Pancreas (tissue), 10 donors: ENCODE data around the gene PLCD4. TPM values are rescaled to one million over a fixed set of nuclear protein-coding genes. Genes with fewer than 3 reads are reported as not detected.
A peak's percentile ranks its signal among the peaks of the same experiment; 100 is the strongest.

Experiments used
- ATAC-seq, 4 donors: fragments of 200-7000 bp; cut with Tn5 transposase; one replicate each; pipeline versions ENCODE4 v1.8.0 to v1.9.1; 2020; ENCODE audit warnings: mild to moderate bottlenecking in 4 of 4, moderate library complexity in 4 of 4
- DNase-seq, 6 donors: peaks; one replicate each; pipeline ENCODE4 v3.0.0-alpha.2; 2020
- FAIRE-seq: peaks from 2 replicates; lab custom pipeline; 2012; peaks lifted over from hg19 to GRCh38; lab: Jason Lieb, UNC
- H3K27ac ChIP-seq, 4 donors: fragments of 200-600 bp; sonication (generic); 1 replicate in 3 of 4; 2 replicates in 1 of 4; pipeline versions ENCODE4 v1.5.0 to v1.8.0; 2020
- H3K27me3 ChIP-seq, 4 donors: fragments of 200-600 bp; one replicate each; pipeline ENCODE4 v1.8.0; 2021
- H3K36me3 ChIP-seq, 3 donors: fragments of 200-600 bp; sonication (generic) in 1 of 3; one replicate each; pipeline versions ENCODE4 v1.5.0 to v1.8.0; 2020 to 2021
- H3K4me1 ChIP-seq, 3 donors: fragments of 200-600 bp; one replicate each; pipeline ENCODE4 v1.8.0; 2021
- H3K4me3 ChIP-seq, 4 donors: fragments of 200-600 bp; sonication (generic) in 2 of 4; one replicate each; pipeline versions ENCODE4 v1.5.0 to v1.8.0; 2020 to 2021
- H3K9me3 ChIP-seq, 4 donors: fragments of 200-600 bp; one replicate each; pipeline ENCODE4 v1.8.0; 2021
- WGBS, 2 donors: extraction: QIAGEN DNeasy Blood & Tissue Kit; methylation state at CpG; one replicate each; pipeline ENCODE4 v1.1.7; 2013; 5-methylcytosine and 5-hydroxymethylcytosine counted together
- intact Hi-C, 3 donors: fragments of 100-400 bp; cut with DNase I; formaldehyde crosslinking; loops; one replicate each; pipeline versions ENCODE4 v1.11.1 to v1.14.2; 2022
- polyA plus RNA-seq, 2 donors: library from polyadenylated mRNA; stranded (reverse); fragments of 200-250 nt; gene quantifications; one replicate each; pipeline ENCODE4 v1.2.3, GENCODE V29; 2013
- total RNA-seq, 6 donors: library from RNA; stranded (reverse); fragmentation: NEBNext Ultra II Directional in 4 of 6; extraction: Animal tissue kit (Norgen Biotek cat#: 25700) in 4 of 6; gene quantifications; one replicate each; pipeline versions ENCODE4 v1.2.1 to v1.2.4, GENCODE V29; 2021 to 2023
- TF ChIP-seq, protein P1 (sequence below), 4 donors: fragments of 200-600 bp; sonication (generic) in 3 of 4; IDR thresholded peaks; one replicate each; pipeline versions ENCODE4 v1.5.0 to v1.8.0; 2021; ENCODE audit warnings: antibody characterized with exemption in 4 of 4
- donor health status: healthy with polysubstance abuse.
- donor health status: DM: no; HTN: no; CAD: no; lungs with moderate emphysema.
- donor health status: DM: no; HTN: no; CAD: no.
- donor health status: control.
- donor health status: control.
- donor health status: Bipolar disorder and iron deficiency.
- donor health status: DM: yes; HTN: yes; CAD: no.
- donor health status: DM: no; HTN: no; CAD: no.
- donor health status: DM: no; HTN: no; CAD: no.
- donor health status: DM: yes; HTN: yes; CAD: no.

The PLCD4 gene
- total and polyA plus RNA-seq, 8 donors, result 0.19 to 1.1 (median 0.34) TPM; not detected in 1

DNA sequence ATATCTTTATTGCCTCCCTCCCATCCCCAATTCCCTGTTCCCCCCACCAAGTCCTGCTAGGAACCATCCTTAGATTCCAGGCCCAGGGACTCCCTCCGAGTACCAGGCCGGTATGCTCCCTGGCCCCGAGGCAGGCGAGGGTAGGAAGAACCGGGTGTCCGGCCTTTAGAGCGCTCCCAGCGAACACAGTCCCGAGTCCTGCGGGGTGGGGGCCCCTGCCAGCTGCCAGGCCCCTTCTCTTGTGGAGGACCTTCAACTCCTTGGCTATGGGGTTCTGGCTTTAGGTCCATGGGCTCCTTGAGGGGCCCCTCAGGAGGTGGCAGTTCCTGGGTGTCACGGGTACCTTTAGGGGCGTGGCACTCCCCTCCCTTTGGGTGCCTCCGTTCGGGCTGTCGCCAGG, 56.2 kb downstream of the PLCD4 start:
- WGBS, 2 donors, result 89 to 94% methylated on average over 15 of the region's 15 CpGs
- TF ChIP-seq, protein P1, sequence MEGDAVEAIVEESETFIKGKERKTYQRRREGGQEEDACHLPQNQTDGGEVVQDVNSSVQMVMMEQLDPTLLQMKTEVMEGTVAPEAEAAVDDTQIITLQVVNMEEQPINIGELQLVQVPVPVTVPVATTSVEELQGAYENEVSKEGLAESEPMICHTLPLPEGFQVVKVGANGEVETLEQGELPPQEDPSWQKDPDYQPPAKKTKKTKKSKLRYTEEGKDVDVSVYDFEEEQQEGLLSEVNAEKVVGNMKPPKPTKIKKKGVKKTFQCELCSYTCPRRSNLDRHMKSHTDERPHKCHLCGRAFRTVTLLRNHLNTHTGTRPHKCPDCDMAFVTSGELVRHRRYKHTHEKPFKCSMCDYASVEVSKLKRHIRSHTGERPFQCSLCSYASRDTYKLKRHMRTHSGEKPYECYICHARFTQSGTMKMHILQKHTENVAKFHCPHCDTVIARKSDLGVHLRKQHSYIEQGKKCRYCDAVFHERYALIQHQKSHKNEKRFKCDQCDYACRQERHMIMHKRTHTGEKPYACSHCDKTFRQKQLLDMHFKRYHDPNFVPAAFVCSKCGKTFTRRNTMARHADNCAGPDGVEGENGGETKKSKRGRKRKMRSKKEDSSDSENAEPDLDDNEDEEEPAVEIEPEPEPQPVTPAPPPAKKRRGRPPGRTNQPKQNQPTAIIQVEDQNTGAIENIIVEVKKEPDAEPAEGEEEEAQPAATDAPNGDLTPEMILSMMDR (IDR thresholded peaks at IDR 0.05), result no peak
- Histone ChIP-seq H3K4me1 (peaks cover 0 to 9% (median 0%) of the 10 kb centered on the region in 3 donors), H3K4me3 (no peak overlapping the region), H3K36me3 (peaks cover 0 to 45% (median 34%) of the 10 kb centered on the region in 3 donors), H3K27me3 (no peaks in the 10 kb centered on the region), H3K9me3 (no peaks in the 10 kb centered on the region), H3K27ac (no peak overlapping the region)
- DNase-seq, result no peak
- no peak for FAIRE-seq
- no peak for ATAC-seq
- intact Hi-C loops, result no loop called here

DNA sequence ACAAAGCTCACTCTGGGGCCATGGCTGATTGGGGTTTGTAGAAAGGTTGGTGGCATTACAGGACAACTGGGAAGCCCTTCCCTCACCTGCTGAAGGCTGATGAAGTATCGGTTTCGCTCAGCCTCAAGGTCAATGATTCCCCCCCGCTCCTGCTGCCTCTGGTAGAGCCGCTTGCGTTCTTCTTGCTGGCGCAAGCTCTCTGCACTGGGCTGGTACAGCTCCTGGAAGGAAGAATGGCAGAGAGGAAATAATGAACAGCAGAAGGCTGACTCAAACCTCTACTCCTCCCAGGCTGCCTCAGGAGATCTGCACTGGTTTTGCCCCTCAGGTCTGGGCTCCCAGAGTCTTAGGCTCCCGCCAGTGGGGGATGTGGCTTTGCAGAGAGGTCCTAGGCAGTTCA, 57.0 kb downstream of the PLCD4 start:
- intact Hi-C loops, result no loop called here
- WGBS, 2 donors, result 88 to 94% methylated on average over 7 of the region's 7 CpGs
- Histone ChIP-seq H3K4me1 (peaks cover 0 to 9% (median 0%) of the 10 kb centered on the region in 3 donors), H3K27me3 (no peaks in the 10 kb centered on the region), H3K27ac (no peak overlapping the region), H3K36me3 (peaks cover 0 to 45% (median 34%) of the 10 kb centered on the region in 3 donors), H3K4me3 (no peak overlapping the region), H3K9me3 (no peaks in the 10 kb centered on the region)
- FAIRE-seq, result no peak
- no peak for ATAC-seq
- DNase-seq, result no peak
- TF ChIP-seq, protein P1 (IDR thresholded peaks at IDR 0.05), result no peak

DNA sequence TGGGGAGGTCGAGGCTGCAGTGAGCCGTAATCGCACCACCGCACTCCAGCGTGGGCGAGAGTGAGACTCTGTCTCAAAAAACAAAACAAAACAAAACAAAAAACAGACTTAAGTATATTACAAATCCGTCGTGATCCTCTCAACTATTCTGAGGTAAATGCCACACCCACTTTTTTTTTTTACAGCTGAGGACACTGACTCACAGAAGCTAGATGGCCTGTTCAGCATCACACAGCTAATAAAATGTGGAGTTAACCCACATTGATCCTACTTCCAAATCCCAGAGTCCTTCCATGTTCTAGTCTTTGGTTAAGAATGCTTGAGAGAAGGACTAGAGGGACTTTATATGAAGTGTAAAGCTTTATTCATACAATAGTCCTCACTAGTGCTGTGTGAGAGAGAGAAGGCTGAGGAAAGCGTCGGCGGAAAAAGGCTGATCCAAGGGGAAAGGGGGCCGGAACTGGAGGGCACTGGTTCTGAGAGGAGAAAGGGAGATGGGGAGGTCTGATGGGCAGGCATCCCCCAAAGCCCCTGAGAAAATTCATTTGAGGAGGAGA, 63.5 kb downstream of the PLCD4 start:
- WGBS, 2 donors, result 40 to 42% methylated on average over 12 of the region's 12 CpGs
- intact Hi-C loops, result no loop called here
- H3K36me3 ChIP-seq, result peaks cover 0 to 10% (median under 1%) of the 10 kb centered on the region in 3 donors
- H3K4me1 ChIP-seq, result peaks cover 0 to 11% (median 0%) of the 10 kb centered on the region in 3 donors
- peak in 1 of 4 donors; percentile 3 for ATAC-seq
- FAIRE-seq, result no peak
- H3K9me3 ChIP-seq, result no peaks in the 10 kb centered on the region
- TF ChIP-seq, protein P1 (IDR thresholded peaks at IDR 0.05), result no peak
- peak overlapping the region; percentile 58 to 80 (median 76) for H3K4me3 ChIP-seq
- H3K27me3 ChIP-seq, result no peaks in the 10 kb centered on the region
- DNase-seq, result no peak
- peak overlapping the region in 1 of 4 donors; percentile 44 for H3K27ac ChIP-seq

DNA sequence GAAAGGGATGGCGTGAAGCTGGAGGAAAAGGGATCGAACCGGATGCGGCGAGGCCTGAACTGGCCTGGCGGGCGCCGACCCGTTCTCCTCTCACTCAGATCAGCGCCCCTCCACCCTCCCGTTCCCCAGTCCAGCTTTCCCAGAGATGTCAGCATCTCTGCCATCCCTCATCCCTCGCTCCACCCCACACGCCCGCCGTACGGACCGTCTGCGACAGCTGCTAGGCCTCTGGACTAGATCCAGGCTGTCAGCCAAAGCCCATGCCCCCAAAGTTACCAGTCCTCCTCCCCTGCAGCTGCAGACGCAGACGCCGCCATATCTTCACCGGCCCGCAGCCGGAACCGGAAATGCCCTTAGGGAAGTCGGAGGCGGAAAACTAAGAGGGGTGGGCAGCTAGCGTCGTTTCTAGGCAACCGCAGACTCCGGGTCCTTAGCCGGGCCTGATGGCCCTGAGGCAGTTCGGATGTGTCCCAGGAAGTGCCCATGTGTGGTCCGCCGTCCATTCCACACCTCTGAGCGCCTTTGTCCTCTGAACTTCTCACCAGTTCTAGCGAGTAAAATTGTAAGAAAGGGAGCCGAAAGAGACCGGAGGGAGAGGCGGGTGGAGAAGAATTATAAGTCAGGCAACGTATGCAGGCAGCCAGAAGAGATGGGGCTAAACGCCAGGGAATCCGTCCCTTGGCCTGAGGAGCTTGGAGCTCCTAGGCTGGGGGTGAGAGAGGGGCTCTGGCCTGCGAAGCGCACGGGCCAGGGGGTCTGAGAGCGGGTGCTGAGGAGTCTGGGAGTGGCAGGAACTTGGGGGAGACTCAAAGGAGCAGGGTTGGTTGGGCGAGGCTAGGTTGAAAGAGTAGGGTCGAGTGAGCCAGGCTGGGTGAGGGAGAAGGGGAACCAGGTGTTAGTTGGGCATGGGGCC, 64.2 kb downstream of the PLCD4 start, which contains the start of the genes RNF25 and STK36:
Gene RNF25 (minus strand): TSS at position 349 of the 913 bp plus-strand sequence. CDS start 32 bp downstream, at position 317.
Gene STK36 (plus strand): TSS at position 433 of the 913 bp plus-strand sequence. CDS start 744 bp downstream, outside the sequence.
- DNase-seq, result peak; percentile 77 to 92 (median 84)
- TF ChIP-seq, protein P1 (IDR thresholded peaks at IDR 0.05), result no peak
- Histone ChIP-seq H3K9me3 (no peaks in the 10 kb centered on the region), H3K4me3 (peak within 1 kb of the TSS; percentile 58 to 80 (median 76)), H3K27ac (peak within 1 kb of the TSS in 3 of 4 donors; percentile 22 to 44 (median 38)), H3K4me1 (peaks cover 0 to 11% (median 0%) of the 10 kb centered on the region in 3 donors), H3K27me3 (no peaks in the 10 kb centered on the region), H3K36me3 (peaks cover 0 to 10% (median 0%) of the 10 kb centered on the region in 3 donors)
- FAIRE-seq, result no peak
- WGBS, 2 donors, result 0% methylated on average over 46 to 49 of the region's 49 CpGs
- peak; percentile 99 for ATAC-seq
- intact Hi-C loops, result no loop called here
